ENCODE measurements around the gene HEG1.

DNA sequence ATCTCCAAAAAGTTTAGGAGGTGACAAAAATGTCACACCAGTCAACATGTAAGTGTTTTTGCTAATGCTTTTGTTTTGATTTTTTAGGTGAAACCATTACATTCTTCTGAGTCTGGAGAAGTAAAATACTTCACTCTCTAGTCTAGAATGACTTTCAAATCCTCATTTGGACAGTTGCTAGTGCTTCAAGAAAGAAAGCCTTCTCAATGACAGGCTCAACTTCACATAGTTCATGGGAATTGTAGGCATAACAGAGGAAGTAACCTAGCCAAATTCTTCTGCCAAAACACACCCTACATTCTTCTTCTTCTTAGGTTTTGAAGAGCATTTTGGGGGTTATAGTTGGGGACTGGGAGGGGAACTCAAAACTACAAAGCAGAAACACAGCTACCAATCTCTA, 29.4 kb upstream of the HEG1 start:
- TF ChIP-seq, protein P1, sequence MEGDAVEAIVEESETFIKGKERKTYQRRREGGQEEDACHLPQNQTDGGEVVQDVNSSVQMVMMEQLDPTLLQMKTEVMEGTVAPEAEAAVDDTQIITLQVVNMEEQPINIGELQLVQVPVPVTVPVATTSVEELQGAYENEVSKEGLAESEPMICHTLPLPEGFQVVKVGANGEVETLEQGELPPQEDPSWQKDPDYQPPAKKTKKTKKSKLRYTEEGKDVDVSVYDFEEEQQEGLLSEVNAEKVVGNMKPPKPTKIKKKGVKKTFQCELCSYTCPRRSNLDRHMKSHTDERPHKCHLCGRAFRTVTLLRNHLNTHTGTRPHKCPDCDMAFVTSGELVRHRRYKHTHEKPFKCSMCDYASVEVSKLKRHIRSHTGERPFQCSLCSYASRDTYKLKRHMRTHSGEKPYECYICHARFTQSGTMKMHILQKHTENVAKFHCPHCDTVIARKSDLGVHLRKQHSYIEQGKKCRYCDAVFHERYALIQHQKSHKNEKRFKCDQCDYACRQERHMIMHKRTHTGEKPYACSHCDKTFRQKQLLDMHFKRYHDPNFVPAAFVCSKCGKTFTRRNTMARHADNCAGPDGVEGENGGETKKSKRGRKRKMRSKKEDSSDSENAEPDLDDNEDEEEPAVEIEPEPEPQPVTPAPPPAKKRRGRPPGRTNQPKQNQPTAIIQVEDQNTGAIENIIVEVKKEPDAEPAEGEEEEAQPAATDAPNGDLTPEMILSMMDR (IDR thresholded peaks at IDR 0.05; ENCODE audit: poor library complexity) = no peak
- TF ChIP-seq EZH2phosphoT487 (IDR thresholded peaks at IDR 0.05; ENCODE audit: low read depth, severe bottlenecking, unreplicated experiment) (no peak), EZH2 (IDR thresholded peaks at IDR 0.05; ENCODE audit: borderline replicate concordance) (no peak)
